ENCODE measurements around the gene FYB2. TPM values are rescaled to one million over a fixed set of nuclear protein-coding genes. Genes with fewer than 3 reads are reported as not detected.

FYB2 gene
- total RNA-seq, 2 donors from 2014 or later, result 0.32 to 0.66 TPM

- H3K36me3 ChIP-seq, result no peaks in the 10 kb centered on the region
- H3K9me3 ChIP-seq, result no peaks in the 10 kb centered on the region
- intact Hi-C loops (cut with DNase I), result no loop called here
- no peak overlapping the region for H3K27ac ChIP-seq
- no peak for DNase-seq
- no peak overlapping the region for H3K9ac ChIP-seq (ENCODE audit: low read depth in 2 of 2, low read length in 2 of 2)
- peaks cover 8% of the 10 kb centered on the region for H3K4me1 ChIP-seq
- no peak for TF ChIP-seq CTCF (IDR thresholded peaks at IDR 0.05)
- no peak overlapping the region for H3K4me3 ChIP-seq
- no peaks in the 10 kb centered on the region for H3K27me3 ChIP-seq
Measured at GRCh38 chr1:56811331-56811730, 7.9 kb downstream of the FYB2 start.

- H3K4me1 ChIP-seq, result peaks cover 8% of the 10 kb centered on the region
- DNase-seq, result no peak
- intact Hi-C loops (cut with DNase I), result no loop called here
- no peaks in the 10 kb centered on the region for H3K36me3 ChIP-seq
- H3K4me3 ChIP-seq, result no peak overlapping the region
- H3K9ac ChIP-seq (ENCODE audit: low read depth in 2 of 2, low read length in 2 of 2), result no peak overlapping the region
- H3K9me3 ChIP-seq, result no peaks in the 10 kb centered on the region
- TF ChIP-seq CTCF (IDR thresholded peaks at IDR 0.05), result no peak
- H3K27me3 ChIP-seq, result no peaks in the 10 kb centered on the region
- no peak overlapping the region for H3K27ac ChIP-seq
Measured at GRCh38 chr1:56808410-56808809, 10.8 kb downstream of the FYB2 start.

- H3K4me1 ChIP-seq, result peaks cover 8% of the 10 kb centered on the region
- TF ChIP-seq CTCF (IDR thresholded peaks at IDR 0.05), result no peak
- H3K27me3 ChIP-seq, result no peaks in the 10 kb centered on the region
- no peak overlapping the region for H3K9ac ChIP-seq (ENCODE audit: low read depth in 2 of 2, low read length in 2 of 2)
- H3K9me3 ChIP-seq, result no peaks in the 10 kb centered on the region
- DNase-seq, result peak; percentile 24
- H3K27ac ChIP-seq, result no peak overlapping the region
- H3K36me3 ChIP-seq, result no peaks in the 10 kb centered on the region
- intact Hi-C loops (cut with DNase I), result no loop called here
- no peak overlapping the region for H3K4me3 ChIP-seq
Measured at GRCh38 chr1:56806804-56807203, 12.4 kb downstream of the FYB2 start.

GRCh38 chr1:56803561-56804156 is 15.5 kb downstream of the FYB2 start:
- Histone ChIP-seq H3K36me3 (no peaks in the 10 kb centered on the region), H3K27ac (no peak overlapping the region), H3K4me1 (peaks cover 8% of the 10 kb centered on the region), H3K9ac (ENCODE audit: low read depth in 2 of 2, low read length in 2 of 2) (no peak overlapping the region), H3K9me3 (no peaks in the 10 kb centered on the region), H3K27me3 (no peaks in the 10 kb centered on the region), H3K4me3 (no peak overlapping the region)
- DNase-seq, result peak; percentile 61
- peak; percentile 44 for TF ChIP-seq CTCF (IDR thresholded peaks at IDR 0.05)
- intact Hi-C loops (cut with DNase I), result loop anchor here (5.0 kb wide), 1 partner anchor 41 kb away; no protein-coding TSS in a partner anchor

- H3K36me3 ChIP-seq, result no peaks in the 10 kb centered on the region
- H3K27ac ChIP-seq, result no peak overlapping the region
- H3K9ac ChIP-seq (ENCODE audit: low read depth in 2 of 2, low read length in 2 of 2), result no peak overlapping the region
- H3K9me3 ChIP-seq, result no peaks in the 10 kb centered on the region
- intact Hi-C loops (cut with DNase I), result loop anchor here (5.0 kb wide), 1 partner anchor 38 kb away; no protein-coding TSS in a partner anchor
- TF ChIP-seq CTCF (IDR thresholded peaks at IDR 0.05), result no peak
- no peaks in the 10 kb centered on the region for H3K27me3 ChIP-seq
- H3K4me1 ChIP-seq, result no peaks in the 10 kb centered on the region
- no peak overlapping the region for H3K4me3 ChIP-seq
- DNase-seq, result no peak
Measured at GRCh38 chr1:56799605-56800400, 19.4 kb downstream of the FYB2 start.

All from colonic mucosa (tissue), 4 donors.